SK-N-SH treated with all-trans-retinoic acid at 6 μM for 48 hours (cell line): ENCODE results near the gene GGCX.

Experiments used
- CREB5 ChIP-seq: fragments of 250-450 bp; sonication (Bioruptor Pico); IDR thresholded peaks from 2 replicates; pipeline ENCODE4 v1.5.1; 2020; ENCODE audit warnings: low read depth, mild to moderate bottlenecking, moderate library complexity
- CSRNP3 ChIP-seq: fragments of 250-450 bp; sonication (Bioruptor Pico); IDR thresholded peaks from 2 replicates; pipeline ENCODE4 v1.5.1; 2021; ENCODE audit warnings: mild to moderate bottlenecking, moderate library complexity
- ISL1 ChIP-seq: fragments of 250-450 bp; sonication (Bioruptor Pico); IDR thresholded peaks from 2 replicates; pipeline ENCODE4 v2.1.2; 2022; ENCODE audit warnings: mild to moderate bottlenecking, moderate library complexity
- OSR1 ChIP-seq: fragments of 250-450 bp; sonication (Bioruptor Pico); IDR thresholded peaks from 2 replicates; pipeline ENCODE4 v1.8.0; 2022; ENCODE audit warnings: moderate library complexity, mild to moderate bottlenecking, inconsistent platforms
- PATZ1 ChIP-seq: fragments of 250-450 bp; sonication (Bioruptor Pico); IDR thresholded peaks from 2 replicates; pipeline ENCODE4 v1.8.0; 2020; ENCODE audit warnings: mild to moderate bottlenecking, moderate library complexity, borderline replicate concordance
- POU6F1 ChIP-seq: fragments of 250-450 bp; sonication (Bioruptor Pico); IDR thresholded peaks from 2 replicates; pipeline ENCODE4 v1.8.0; 2021; ENCODE audit warnings: low read depth, mild to moderate bottlenecking, moderate library complexity, borderline replicate concordance
- PPARA ChIP-seq: fragments of 250-450 bp; sonication (Bioruptor Pico); IDR thresholded peaks from 2 replicates; pipeline ENCODE4 v1.5.0; 2020; ENCODE audit warnings: mild to moderate bottlenecking, borderline replicate concordance
- TCF4 ChIP-seq: fragments of 250-450 bp; sonication (Bioruptor Pico); IDR thresholded peaks from 2 replicates; pipeline ENCODE4 v1.8.0; 2021; ENCODE audit warnings: mild to moderate bottlenecking, moderate library complexity, borderline replicate concordance
- TOX ChIP-seq: fragments of 250-450 bp; sonication (Bioruptor Pico); IDR thresholded peaks from 2 replicates; pipeline ENCODE4 v1.8.0; 2021; ENCODE audit warnings: mild to moderate bottlenecking, moderate library complexity, borderline replicate concordance
- ZC3H10 ChIP-seq: fragments of 250-450 bp; sonication (Bioruptor Pico); IDR thresholded peaks from 2 replicates; pipeline ENCODE4 v1.5.1; 2021; ENCODE audit warnings: mild to moderate bottlenecking, moderate library complexity
- ZFP3 ChIP-seq: fragments of 250-450 bp; sonication (Bioruptor Pico); IDR thresholded peaks from 2 replicates; pipeline ENCODE4 v1.5.0; 2020; ENCODE audit warnings: mild to moderate bottlenecking, moderate library complexity
- ZFP30 ChIP-seq: fragments of 450-650 bp; formaldehyde crosslinking; IDR thresholded peaks from 2 replicates; pipeline ENCODE4 v1.5.0; 2022; ENCODE audit warnings: mild to moderate bottlenecking, moderate library complexity

- no peak for TF ChIP-seq PATZ1 (CRISPR knock-in tag)
- TF ChIP-seq POU6F1 (CRISPR knock-in tag): no peak
- no peak for TF ChIP-seq PPARA (CRISPR knock-in tag)
- no peak for TF ChIP-seq CREB5
- TF ChIP-seq ISL1 (CRISPR knock-in tag): no peak
- no peak for TF ChIP-seq TCF4
- TF ChIP-seq ZC3H10: no peak
- no peak for TF ChIP-seq CSRNP3 (CRISPR knock-in tag)
- TF ChIP-seq ZFP3 (CRISPR knock-in tag): no peak
- TF ChIP-seq ZFP30: no peak
- TF ChIP-seq OSR1: no peak
- TF ChIP-seq TOX (CRISPR knock-in tag): no peak
These were observed 44.3 kb upstream of the GGCX start for GRCh38 chr2:85605406-85606115.
